Measurements from ENCODE around the gene GDF2. TPM values are rescaled to one million over a fixed set of nuclear protein-coding genes. Genes with fewer than 3 reads are reported as not detected.

GDF2 gene
- polyA plus RNA-seq, 1 donor from 2014 or later = not detected

DNA sequence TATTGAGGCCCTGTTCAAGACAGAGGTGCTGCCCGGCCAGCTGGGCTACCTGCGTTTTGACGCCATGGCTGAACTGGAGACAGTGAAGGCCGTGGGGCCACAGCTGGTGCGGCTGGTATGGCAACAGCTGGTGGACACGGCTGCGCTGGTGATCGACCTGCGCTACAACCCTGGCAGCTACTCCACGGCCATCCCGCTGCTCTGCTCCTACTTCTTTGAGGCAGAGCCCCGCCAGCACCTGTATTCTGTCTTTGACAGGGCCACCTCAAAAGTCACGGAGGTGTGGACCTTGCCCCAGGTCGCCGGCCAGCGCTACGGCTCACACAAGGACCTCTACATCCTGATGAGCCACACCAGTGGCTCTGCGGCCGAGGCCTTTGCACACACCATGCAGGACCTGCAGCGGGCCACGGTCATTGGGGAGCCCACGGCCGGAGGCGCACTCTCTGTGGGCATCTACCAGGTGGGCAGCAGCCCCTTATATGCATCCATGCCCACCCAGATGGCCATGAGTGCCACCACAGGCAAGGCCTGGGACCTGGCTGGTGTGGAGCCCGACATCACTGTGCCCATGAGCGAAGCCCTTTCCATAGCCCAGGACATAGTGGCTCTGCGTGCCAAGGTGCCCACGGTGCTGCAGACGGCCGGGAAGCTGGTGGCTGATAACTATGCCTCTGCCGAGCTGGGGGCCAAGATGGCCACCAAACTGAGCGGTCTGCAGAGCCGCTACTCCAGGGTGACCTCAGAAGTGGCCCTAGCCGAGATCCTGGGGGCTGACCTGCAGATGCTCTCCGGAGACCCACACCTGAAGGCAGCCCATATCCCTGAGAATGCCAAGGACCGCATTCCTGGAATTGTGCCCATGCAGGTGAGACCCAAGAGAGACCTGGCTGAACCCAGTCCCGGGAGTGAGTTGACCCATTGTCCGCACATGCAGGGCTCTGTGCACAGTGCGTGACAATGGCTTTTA, 28.7 kb downstream of the GDF2 start:
- TF ChIP-seq EP300 (conservative IDR thresholded peaks at IDR 0.05; ENCODE audit: poor library complexity, severe bottlenecking) = no peak
- TF ChIP-seq, protein P1, sequence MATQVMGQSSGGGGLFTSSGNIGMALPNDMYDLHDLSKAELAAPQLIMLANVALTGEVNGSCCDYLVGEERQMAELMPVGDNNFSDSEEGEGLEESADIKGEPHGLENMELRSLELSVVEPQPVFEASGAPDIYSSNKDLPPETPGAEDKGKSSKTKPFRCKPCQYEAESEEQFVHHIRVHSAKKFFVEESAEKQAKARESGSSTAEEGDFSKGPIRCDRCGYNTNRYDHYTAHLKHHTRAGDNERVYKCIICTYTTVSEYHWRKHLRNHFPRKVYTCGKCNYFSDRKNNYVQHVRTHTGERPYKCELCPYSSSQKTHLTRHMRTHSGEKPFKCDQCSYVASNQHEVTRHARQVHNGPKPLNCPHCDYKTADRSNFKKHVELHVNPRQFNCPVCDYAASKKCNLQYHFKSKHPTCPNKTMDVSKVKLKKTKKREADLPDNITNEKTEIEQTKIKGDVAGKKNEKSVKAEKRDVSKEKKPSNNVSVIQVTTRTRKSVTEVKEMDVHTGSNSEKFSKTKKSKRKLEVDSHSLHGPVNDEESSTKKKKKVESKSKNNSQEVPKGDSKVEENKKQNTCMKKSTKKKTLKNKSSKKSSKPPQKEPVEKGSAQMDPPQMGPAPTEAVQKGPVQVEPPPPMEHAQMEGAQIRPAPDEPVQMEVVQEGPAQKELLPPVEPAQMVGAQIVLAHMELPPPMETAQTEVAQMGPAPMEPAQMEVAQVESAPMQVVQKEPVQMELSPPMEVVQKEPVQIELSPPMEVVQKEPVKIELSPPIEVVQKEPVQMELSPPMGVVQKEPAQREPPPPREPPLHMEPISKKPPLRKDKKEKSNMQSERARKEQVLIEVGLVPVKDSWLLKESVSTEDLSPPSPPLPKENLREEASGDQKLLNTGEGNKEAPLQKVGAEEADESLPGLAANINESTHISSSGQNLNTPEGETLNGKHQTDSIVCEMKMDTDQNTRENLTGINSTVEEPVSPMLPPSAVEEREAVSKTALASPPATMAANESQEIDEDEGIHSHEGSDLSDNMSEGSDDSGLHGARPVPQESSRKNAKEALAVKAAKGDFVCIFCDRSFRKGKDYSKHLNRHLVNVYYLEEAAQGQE (IDR thresholded peaks at IDR 0.05; ENCODE audit: borderline replicate concordance) = no peak
- no peak for TF ChIP-seq EZH2 (IDR thresholded peaks at IDR 0.05; ENCODE audit: borderline replicate concordance, insufficient read depth, low read length, poor library complexity, severe bottlenecking)
- TF ChIP-seq TAF1 (IDR thresholded peaks at IDR 0.05; ENCODE audit: low read depth) = no peak
- no peak for TF ChIP-seq RAD21 (conservative IDR thresholded peaks at IDR 0.05)
- TF ChIP-seq, protein P2, sequence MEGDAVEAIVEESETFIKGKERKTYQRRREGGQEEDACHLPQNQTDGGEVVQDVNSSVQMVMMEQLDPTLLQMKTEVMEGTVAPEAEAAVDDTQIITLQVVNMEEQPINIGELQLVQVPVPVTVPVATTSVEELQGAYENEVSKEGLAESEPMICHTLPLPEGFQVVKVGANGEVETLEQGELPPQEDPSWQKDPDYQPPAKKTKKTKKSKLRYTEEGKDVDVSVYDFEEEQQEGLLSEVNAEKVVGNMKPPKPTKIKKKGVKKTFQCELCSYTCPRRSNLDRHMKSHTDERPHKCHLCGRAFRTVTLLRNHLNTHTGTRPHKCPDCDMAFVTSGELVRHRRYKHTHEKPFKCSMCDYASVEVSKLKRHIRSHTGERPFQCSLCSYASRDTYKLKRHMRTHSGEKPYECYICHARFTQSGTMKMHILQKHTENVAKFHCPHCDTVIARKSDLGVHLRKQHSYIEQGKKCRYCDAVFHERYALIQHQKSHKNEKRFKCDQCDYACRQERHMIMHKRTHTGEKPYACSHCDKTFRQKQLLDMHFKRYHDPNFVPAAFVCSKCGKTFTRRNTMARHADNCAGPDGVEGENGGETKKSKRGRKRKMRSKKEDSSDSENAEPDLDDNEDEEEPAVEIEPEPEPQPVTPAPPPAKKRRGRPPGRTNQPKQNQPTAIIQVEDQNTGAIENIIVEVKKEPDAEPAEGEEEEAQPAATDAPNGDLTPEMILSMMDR (IDR thresholded peaks at IDR 0.05; ENCODE audit: poor library complexity, severe bottlenecking) = no peak
- TF ChIP-seq POLR2AphosphoS5 (IDR thresholded peaks at IDR 0.05) = no peak
- TF ChIP-seq MXI1 (conservative IDR thresholded peaks at IDR 0.05; ENCODE audit: poor library complexity, severe bottlenecking) = no peak
- TF ChIP-seq SMC3 (conservative IDR thresholded peaks at IDR 0.05; ENCODE audit: poor library complexity) = no peak

DNA sequence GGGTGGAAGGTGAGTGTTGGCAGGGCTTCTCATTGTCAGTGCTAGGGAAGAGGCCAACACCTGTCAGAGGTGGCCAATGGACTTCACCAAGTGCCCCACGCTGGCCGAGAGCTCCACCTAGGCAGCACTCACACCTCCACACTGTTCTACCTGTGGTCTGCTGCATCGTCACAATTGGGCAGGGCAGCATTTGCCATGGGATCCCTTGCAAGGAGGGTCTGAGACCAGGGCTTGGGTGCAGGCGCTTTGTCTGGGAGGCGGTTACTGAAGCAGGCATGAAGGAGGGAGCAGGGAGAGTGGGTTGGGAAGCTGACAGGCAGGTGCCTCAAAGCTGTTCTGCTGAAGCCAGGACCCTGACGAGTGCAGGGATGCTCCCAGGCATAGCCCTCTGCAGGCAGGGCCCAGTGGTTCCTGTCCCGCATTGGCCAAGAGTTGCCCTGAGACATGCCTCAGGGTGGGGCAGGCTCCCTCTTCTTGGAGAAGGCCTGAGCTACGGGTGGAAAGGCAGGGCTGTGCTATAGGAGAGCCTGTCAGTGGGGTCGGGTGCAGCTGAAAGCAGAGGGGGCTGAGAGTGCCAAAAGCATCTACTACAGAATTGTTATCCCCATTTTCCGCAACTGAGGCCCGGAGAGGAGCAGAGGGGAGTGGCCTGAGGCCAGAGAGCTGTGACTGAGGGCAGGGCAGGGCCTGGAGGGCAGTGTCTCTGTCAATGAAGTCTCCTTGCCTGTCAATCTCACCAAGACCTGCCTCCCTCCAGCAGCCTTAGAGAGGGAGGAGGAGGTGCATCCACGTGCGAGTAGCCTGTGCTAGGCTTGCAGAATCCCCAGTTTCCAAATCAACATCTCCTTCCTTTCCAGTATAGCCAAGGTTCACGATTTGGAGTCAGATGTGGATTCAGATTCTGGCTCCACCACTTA, 29.9 kb downstream of the GDF2 start:
- Histone ChIP-seq H4K20me1 (ENCODE audit: insufficient read depth) (no peaks in the 10 kb centered on the region), H3F3A (ENCODE audit: insufficient read depth, low read length, poor library complexity, severe bottlenecking) (no peaks in the 10 kb centered on the region), H3K27ac (ENCODE audit: low read length) (no peak overlapping the region), H3K9me3 (ENCODE audit: low read length) (no peaks in the 10 kb centered on the region), H3K9me2 (ENCODE audit: insufficient read depth, low read length) (no peaks in the 10 kb centered on the region), H3K79me2 (replicated peaks; ENCODE audit: insufficient read depth, low read length) (no peaks in the 10 kb centered on the region), H2AFZ (ENCODE audit: low read depth, low read length) (no peak overlapping the region), H3K4me2 (ENCODE audit: low read length) (no peak overlapping the region), H3K27me3 (ENCODE audit: insufficient read depth, low read depth, low read length) (no peaks in the 10 kb centered on the region), H3K9ac (ENCODE audit: low read length) (no peak overlapping the region), H3K36me3 (ENCODE audit: insufficient read depth, low read length) (no peaks in the 10 kb centered on the region), H3K4me3 (ENCODE audit: low read length) (no peak overlapping the region)
- TF ChIP-seq EZH2 (IDR thresholded peaks at IDR 0.05; ENCODE audit: borderline replicate concordance, insufficient read depth, low read length, poor library complexity, severe bottlenecking) = no peak
- TF ChIP-seq, protein P1 (IDR thresholded peaks at IDR 0.05; ENCODE audit: borderline replicate concordance) = no peak
- TF ChIP-seq, protein P2 (IDR thresholded peaks at IDR 0.05; ENCODE audit: poor library complexity, severe bottlenecking) = no peak
- no peak for TF ChIP-seq MXI1 (conservative IDR thresholded peaks at IDR 0.05; ENCODE audit: poor library complexity, severe bottlenecking)
- TF ChIP-seq SMC3 (conservative IDR thresholded peaks at IDR 0.05; ENCODE audit: poor library complexity) = no peak
- TF ChIP-seq TAF1 (IDR thresholded peaks at IDR 0.05; ENCODE audit: low read depth) = no peak
- TF ChIP-seq RAD21 (conservative IDR thresholded peaks at IDR 0.05) = no peak
- no peak for TF ChIP-seq EP300 (conservative IDR thresholded peaks at IDR 0.05; ENCODE audit: poor library complexity, severe bottlenecking)
- TF ChIP-seq POLR2AphosphoS5 (IDR thresholded peaks at IDR 0.05) = no peak

More for the DNA sequence above, 28.7 kb downstream of the GDF2 start:
- no peak overlapping the region for H3K9ac ChIP-seq (ENCODE audit: low read length)
- H3K79me2 ChIP-seq (replicated peaks; ENCODE audit: insufficient read depth, low read length) = no peaks in the 10 kb centered on the region
- no peaks in the 10 kb centered on the region for H3K9me3 ChIP-seq (ENCODE audit: low read length)
- no peaks in the 10 kb centered on the region for H3K27me3 ChIP-seq (ENCODE audit: insufficient read depth, low read depth, low read length)
- H4K20me1 ChIP-seq (ENCODE audit: insufficient read depth) = no peaks in the 10 kb centered on the region
- H3K9me2 ChIP-seq (ENCODE audit: insufficient read depth, low read length) = no peaks in the 10 kb centered on the region
- H3K4me3 ChIP-seq (ENCODE audit: low read length) = no peak overlapping the region
- H3K4me2 ChIP-seq (ENCODE audit: low read length) = no peak overlapping the region
- no peaks in the 10 kb centered on the region for H3F3A ChIP-seq (ENCODE audit: insufficient read depth, low read length, poor library complexity, severe bottlenecking)
- no peak overlapping the region for H3K27ac ChIP-seq (ENCODE audit: low read length)
- H2AFZ ChIP-seq (ENCODE audit: low read depth, low read length) = no peak overlapping the region
- no peaks in the 10 kb centered on the region for H3K36me3 ChIP-seq (ENCODE audit: insufficient read depth, low read length)

Data from neural cell (in vitro differentiated cells).